Naive thymus-derived CD4-positive, alpha-beta T cell (primary cell): Measurements from ENCODE around the gene PLEKHA8. TPM values are rescaled to one million over a fixed set of nuclear protein-coding genes. Genes with fewer than 3 reads are reported as not detected.
A peak's percentile ranks its signal among the peaks of the same experiment; 100 is the strongest.
"Not testable (repeated sequence)": the region's sequence is repeated elsewhere in the genome, so short reads cannot be mapped to it uniquely, and the experiment has no call there.

ENCODE experiments used
- ATAC-seq: fragments of 150-1000 bp; cut with Tn5 transposase; 2 replicates; pipeline ENCODE4 v1.10.0; 2021; ENCODE audit warnings: mild to moderate bottlenecking, moderate library complexity
- CTCF ChIA-PET: fragments of 350-600 bp; sonication (Branson Sonifier 250); formaldehyde crosslinking; loops from one replicate; lab custom pipeline; 2021; ENCODE audit warnings: antibody characterized with exemption; lab: Charles Lee
- POLR2A ChIA-PET: fragments of 350-600 bp; sonication (Branson Sonifier 250); formaldehyde crosslinking; loops from one replicate; lab custom pipeline; 2021; ENCODE audit warnings: antibody characterized with exemption, inconsistent platforms; lab: Charles Lee
- DNase-seq, 9 donors: peaks; one replicate each; pipeline versions ENCODE4 v3.0.0 to v3.0.0-alpha.2; 2020 to 2022; ENCODE audit warnings: mixed read lengths in 1 of 9
- H3K27ac ChIP-seq: one replicate; pipeline ENCODE4 v1.7.0; 2013; ENCODE audit warnings: mild to moderate bottlenecking, low read depth, low read length, moderate library complexity
- H3K27me3 ChIP-seq, 2 donors: one replicate each; pipeline ENCODE4 v1.7.0; 2013; ENCODE audit warnings: low read length in 2 of 2, mild to moderate bottlenecking in 2 of 2, moderate library complexity in 2 of 2; ENCODE audit not compliant: control insufficient read depth in 2 of 2, insufficient read depth in 2 of 2
- H3K36me3 ChIP-seq, 3 experiments: 1 replicate in 2 of 3; 2 replicates in 1 of 3; pipeline ENCODE4 v1.7.0; 2013; ENCODE audit warnings: low read length in 3 of 3, mild to moderate bottlenecking in 3 of 3, moderate library complexity in 1 of 3; ENCODE audit not compliant: insufficient read depth in 3 of 3, control insufficient read depth in 2 of 3
- H3K4me1 ChIP-seq, 2 donors: one replicate each; pipeline ENCODE4 v1.7.0; 2013; ENCODE audit warnings: low read length in 2 of 2, mild to moderate bottlenecking in 2 of 2, moderate library complexity in 1 of 2; ENCODE audit not compliant: control insufficient read depth in 2 of 2, insufficient read depth in 2 of 2
- H3K4me3 ChIP-seq: 2 replicates; pipeline ENCODE4 v1.7.0; 2013; ENCODE audit warnings: mild to moderate bottlenecking, low read length
- H3K9me3 ChIP-seq, 3 experiments: 1 replicate in 2 of 3; 2 replicates in 1 of 3; pipeline ENCODE4 v1.7.0; 2013; ENCODE audit warnings: low read length in 3 of 3; ENCODE audit not compliant: control insufficient read depth in 2 of 3
- H3K27ac Mint-ChIP-seq, 9 donors: one replicate each; pipeline ENCODE4 v1.8.0; 2020 to 2022; ENCODE audit warnings: mixed read lengths in 9 of 9, mild to moderate bottlenecking in 8 of 9, moderate library complexity in 5 of 9, inconsistent platforms in 2 of 9
- H3K27me3 Mint-ChIP-seq, 5 donors: one replicate each; pipeline ENCODE4 v1.8.0; 2021 to 2022; ENCODE audit warnings: mixed read lengths in 5 of 5, mild to moderate bottlenecking in 1 of 5
- H3K36me3 Mint-ChIP-seq, 5 donors: one replicate each; pipeline ENCODE4 v1.8.0; 2020 to 2022; ENCODE audit warnings: mixed read lengths in 5 of 5, mild to moderate bottlenecking in 3 of 5, inconsistent platforms in 1 of 5
- H3K4me1 Mint-ChIP-seq, 7 donors: one replicate each; pipeline ENCODE4 v1.8.0; 2020 to 2022; ENCODE audit warnings: mixed read lengths in 7 of 7, mild to moderate bottlenecking in 3 of 7, inconsistent platforms in 1 of 7
- H3K4me3 Mint-ChIP-seq, 10 donors: one replicate each; pipeline ENCODE4 v1.8.0; 2020 to 2022; ENCODE audit warnings: mild to moderate bottlenecking in 10 of 10, mixed read lengths in 10 of 10, moderate library complexity in 6 of 10, inconsistent platforms in 2 of 10
- H3K9me3 Mint-ChIP-seq, 11 donors: one replicate each; pipeline ENCODE4 v1.8.0; 2020 to 2022; ENCODE audit warnings: mixed read lengths in 11 of 11, mild to moderate bottlenecking in 4 of 11, inconsistent platforms in 1 of 11, moderate library complexity in 1 of 11
- intact Hi-C, 2 donors: fragments of 100-400 bp; cut with micrococcal nuclease; formaldehyde crosslinking; loops; one replicate each; pipeline ENCODE4 v1.15.1; 2023
- polyA plus RNA-seq, 2 donors: library from polyadenylated mRNA; unstranded; fragments of 300-500 nt; fragmentation: Illumina TruSeq; gene quantifications; one replicate each; pipeline ENCODE4 v1.2.3, GENCODE V29; 2021
- total RNA-seq, 6 experiments: library from RNA in 5 of 6; stranded (reverse) in 5 of 6; gene quantifications; 1 replicate in 5 of 6; 2 replicates in 1 of 6; pipeline ENCODE4 v1.2.3 and lab custom pipeline; 2021 to 2026

PLEKHA8 gene
- total and polyA plus RNA-seq, 7 experiments from 2014 or later: 3.3 to 14.1 (median 8.4) TPM

DNA sequence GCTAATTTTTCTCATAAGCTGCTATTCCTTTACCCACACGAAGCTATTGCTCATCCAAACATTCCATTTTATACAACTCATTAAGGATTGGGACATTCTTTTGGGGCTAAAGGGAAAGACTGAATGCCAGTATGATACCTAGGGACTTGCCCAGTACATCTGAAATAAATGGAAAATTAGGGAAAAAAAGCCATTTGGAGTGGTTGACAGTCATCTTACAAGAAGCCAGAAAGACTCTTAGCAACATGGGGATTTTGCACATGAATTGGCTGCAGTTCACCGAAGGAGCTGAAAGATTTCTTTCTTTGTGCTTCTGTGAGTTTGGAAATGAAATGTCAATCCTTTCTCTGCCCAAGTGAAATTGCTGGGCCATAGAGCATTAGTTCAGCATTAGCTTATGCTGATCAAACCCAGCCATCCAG lies 63.3 kb downstream of the PLEKHA8 start:
- peaks cover 0 to 4% (median 0%) of the 10 kb centered on the region in 7 donors for H3K4me1 Mint-ChIP-seq
- Histone ChIP-seq H3K27ac (no peak overlapping the region), H3K4me3 (no peak overlapping the region), H3K27me3 (no peaks in the 10 kb centered on the region), H3K36me3 (no peaks in the 10 kb centered on the region), H3K4me1 (no peaks in the 10 kb centered on the region), H3K9me3 (no peaks in the 10 kb centered on the region)
- peaks cover 0 to 22% (median 8%) of the 10 kb centered on the region in 5 donors for H3K36me3 Mint-ChIP-seq
- no peak overlapping the region for H3K27ac Mint-ChIP-seq
- intact Hi-C loops: no loop called here
- POLR2A ChIA-PET: no interaction called here
- peaks cover 0 to 4% (median 0%) of the 10 kb centered on the region in 11 donors for H3K9me3 Mint-ChIP-seq
- CTCF ChIA-PET: no interaction called here
- DNase-seq: no peak
- no peak for ATAC-seq
- H3K27me3 Mint-ChIP-seq: no peaks in the 10 kb centered on the region
- no peak overlapping the region for H3K4me3 Mint-ChIP-seq

DNA sequence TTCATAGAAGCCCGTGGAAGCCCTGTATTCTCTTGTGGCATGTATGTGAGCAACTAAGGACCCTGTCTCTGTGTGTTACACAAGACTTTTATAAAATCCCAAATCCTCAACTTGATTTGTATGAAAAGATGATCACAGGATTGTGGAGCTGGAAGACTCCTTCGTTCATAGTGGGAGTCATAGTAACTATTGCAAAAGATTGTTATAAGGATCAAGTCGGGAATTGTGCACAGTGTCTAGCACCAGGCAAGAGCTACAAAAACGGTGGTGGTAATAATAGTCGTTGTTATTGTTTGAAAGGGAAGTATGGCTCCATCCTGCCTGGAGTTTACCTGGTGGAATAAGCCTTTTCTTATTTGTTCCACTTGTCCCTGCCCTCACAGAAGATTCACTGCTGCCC lies 63.8 kb downstream of the PLEKHA8 start:
- Mint-ChIP-seq H3K36me3 (peaks cover 0 to 22% (median 9%) of the 10 kb centered on the region in 5 donors), H3K27ac (no peak overlapping the region), H3K27me3 (no peaks in the 10 kb centered on the region), H3K4me1 (peaks cover 0 to 4% (median 0%) of the 10 kb centered on the region in 7 donors), H3K4me3 (no peak overlapping the region), H3K9me3 (peaks cover 0 to 4% (median under 1%) of the 10 kb centered on the region in 11 donors)
- DNase-seq (no peak), ATAC-seq (no peak)
- no peak overlapping the region for H3K4me3 ChIP-seq
- H3K4me1 ChIP-seq: no peaks in the 10 kb centered on the region
- no peaks in the 10 kb centered on the region for H3K9me3 ChIP-seq
- intact Hi-C loops: no loop called here
- H3K36me3 ChIP-seq: no peaks in the 10 kb centered on the region
- no peak overlapping the region for H3K27ac ChIP-seq
- ChIA-PET CTCF (no interaction called here), POLR2A (no interaction called here)
- no peaks in the 10 kb centered on the region for H3K27me3 ChIP-seq

DNA sequence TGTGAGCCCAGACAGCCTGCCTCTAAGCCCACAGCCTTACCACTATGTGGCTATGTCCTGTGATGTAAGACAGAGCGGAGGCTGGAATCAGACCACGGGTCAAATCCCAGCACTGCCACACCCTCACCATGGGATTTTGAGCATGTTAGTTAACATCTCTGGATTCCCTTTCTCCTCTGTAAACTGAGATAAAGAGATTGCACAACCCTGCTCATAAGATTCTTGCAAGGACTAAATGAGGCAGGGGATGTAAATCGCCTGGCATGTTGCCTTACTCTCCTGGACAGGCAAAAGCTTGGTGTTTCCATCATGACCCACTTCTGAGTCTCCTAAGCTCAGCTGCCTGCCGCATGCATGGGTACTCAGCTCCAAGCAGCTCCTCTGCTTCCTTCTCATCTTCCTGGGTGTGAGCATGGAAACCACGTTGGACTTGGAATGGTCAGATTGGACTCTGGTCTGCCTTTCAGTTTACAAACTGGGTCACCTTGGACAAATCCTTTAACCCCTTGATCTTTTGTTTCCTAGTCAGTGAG lies 65.3 kb downstream of the PLEKHA8 start:
- H3K27ac Mint-ChIP-seq: peak overlapping the region in 1 of 9 donors; percentile 38

GRCh38 chr7:30098599-30098998 lies 70.4 kb downstream of the PLEKHA8 start:
- ATAC-seq, H3K4me1 Mint-ChIP-seq, POLR2A ChIA-PET, DNase-seq, H3K27ac Mint-ChIP-seq, CTCF ChIA-PET, H3K4me1 ChIP-seq, H3K36me3 ChIP-seq, H3K27me3 Mint-ChIP-seq, intact Hi-C loops, H3K27ac ChIP-seq, H3K4me3 ChIP-seq, H3K9me3 ChIP-seq, H3K4me3 Mint-ChIP-seq, H3K27me3 ChIP-seq: not testable (repeated sequence)
- Mint-ChIP-seq H3K9me3 (peaks cover 0 to 10% (median 3%) of the 10 kb centered on the region in 11 donors), H3K36me3 (peaks cover 0 to 28% (median 22%) of the 10 kb centered on the region in 5 donors)

More for the DNA sequence above, 65.3 kb downstream of the PLEKHA8 start:
- H3K27me3 Mint-ChIP-seq: no peaks in the 10 kb centered on the region
- DNase-seq: no peak
- peaks cover 0 to 10% (median 3%) of the 10 kb centered on the region in 11 donors for H3K9me3 Mint-ChIP-seq
- ATAC-seq: no peak
- H3K4me3 ChIP-seq: no peak overlapping the region
- ChIA-PET CTCF (interaction anchor here (0.7 kb wide), 1 partner anchor 1178 kb away, joined by 3 read pairs; no protein-coding TSS in a partner anchor), POLR2A (no interaction called here)
- no peaks in the 10 kb centered on the region for H3K4me1 Mint-ChIP-seq
- no peaks in the 10 kb centered on the region for H3K36me3 ChIP-seq
- peaks cover 0 to 25% (median 12%) of the 10 kb centered on the region in 5 donors for H3K36me3 Mint-ChIP-seq
- H3K9me3 ChIP-seq: no peaks in the 10 kb centered on the region
- no peak overlapping the region for H3K27ac ChIP-seq
- H3K27me3 ChIP-seq: no peaks in the 10 kb centered on the region
- no peak overlapping the region for H3K4me3 Mint-ChIP-seq
- no peaks in the 10 kb centered on the region for H3K4me1 ChIP-seq
- intact Hi-C loops: no loop called here

- peaks cover 0 to 3% (median 0%) of the 10 kb centered on the region in 7 donors for H3K4me1 Mint-ChIP-seq
- intact Hi-C loops: no loop called here
- H3K27ac ChIP-seq: no peak overlapping the region
- no peaks in the 10 kb centered on the region for H3K4me1 ChIP-seq
- H3K9me3 ChIP-seq: no peaks in the 10 kb centered on the region
- no peak overlapping the region for H3K4me3 Mint-ChIP-seq
- ChIA-PET POLR2A (no interaction called here), CTCF (no interaction called here)
- H3K27me3 ChIP-seq: no peaks in the 10 kb centered on the region
- H3K9me3 Mint-ChIP-seq: peaks cover 0 to 6% (median 0%) of the 10 kb centered on the region in 11 donors
- H3K36me3 ChIP-seq: no peaks in the 10 kb centered on the region
- H3K27ac Mint-ChIP-seq: no peak overlapping the region
- no peak for ATAC-seq
- H3K27me3 Mint-ChIP-seq: peaks cover 0 to 2% (median 0%) of the 10 kb centered on the region in 5 donors
- DNase-seq: no peak
- peaks cover 0 to 16% (median 12%) of the 10 kb centered on the region in 5 donors for H3K36me3 Mint-ChIP-seq
- H3K4me3 ChIP-seq: no peak overlapping the region
These were observed 74.1 kb downstream of the PLEKHA8 start for GRCh38 chr7:30102281-30102680.

- ChIA-PET POLR2A (no interaction called here), CTCF (interaction anchor here (0.7 kb wide), 1 partner anchor 78 kb away, joined by 5 read pairs; no protein-coding TSS in a partner anchor)
- intact Hi-C loops: no loop called here
- no peak overlapping the region for H3K4me3 Mint-ChIP-seq
- peaks cover 0 to 3% (median 0%) of the 10 kb centered on the region in 7 donors for H3K4me1 Mint-ChIP-seq
- peaks cover 0 to 2% (median 0%) of the 10 kb centered on the region in 5 donors for H3K27me3 Mint-ChIP-seq
- Histone ChIP-seq H3K9me3 (no peaks in the 10 kb centered on the region), H3K27ac (no peak overlapping the region), H3K4me1 (no peaks in the 10 kb centered on the region), H3K36me3 (no peaks in the 10 kb centered on the region), H3K4me3 (no peak overlapping the region), H3K27me3 (no peaks in the 10 kb centered on the region)
- no peak overlapping the region for H3K27ac Mint-ChIP-seq
- peaks cover 0 to 3% (median 0%) of the 10 kb centered on the region in 11 donors for H3K9me3 Mint-ChIP-seq
- no peak for DNase-seq
- H3K36me3 Mint-ChIP-seq: peaks cover 0 to 10% (median 8%) of the 10 kb centered on the region in 5 donors
- ATAC-seq: no peak
These were observed 75.9 kb downstream of the PLEKHA8 start for GRCh38 chr7:30104157-30104556.
